ENCODE measurements around the gene RAD51.

GRCh38 chr15:40702077-40702476 lies 7.1 kb downstream of the RAD51 start:
- TF ChIP-seq POLR2A (IDR thresholded peaks at IDR 0.05; ENCODE audit: low read depth) = no peak
- TF ChIP-seq CTCF (IDR thresholded peaks at IDR 0.05) = no peak
- TF ChIP-seq POLR2AphosphoS5 (IDR thresholded peaks at IDR 0.05) = no peak
- no peak for TF ChIP-seq EP300 (IDR thresholded peaks at IDR 0.05)

All from esophagus muscularis mucosa (tissue), 4 donors.